Gastroesophageal sphincter (tissue), 3 donors: ENCODE data around the gene SCN8A.
"Not testable (repeated sequence)": the region's sequence is repeated elsewhere in the genome, so short reads cannot be mapped to it uniquely, and the experiment has no call there.

Source experiments
- CTCF ChIP-seq, 4 experiments: fragments of 200-600 bp in 2 of 4; fragments of 450-650 bp in 2 of 4; sonication (generic) in 1 of 4; IDR thresholded peaks; one replicate each; pipeline ENCODE4 v1.5.1; 2017 to 2019; ENCODE audit warnings: antibody characterized with exemption in 4 of 4, mild to moderate bottlenecking in 2 of 4, moderate library complexity in 2 of 4
- POLR2A ChIP-seq, 2 donors: fragments of 450-650 bp; IDR thresholded peaks; one replicate each; pipeline ENCODE4 v1.6.1; 2017; ENCODE audit warnings: antibody characterized with exemption in 2 of 2, mild to moderate bottlenecking in 2 of 2, moderate library complexity in 1 of 2
- POLR2AphosphoS5 ChIP-seq: sonication (generic); formaldehyde crosslinking; IDR thresholded peaks from one replicate; pipeline ENCODE4 v1.6.1; 2017; ENCODE audit warnings: antibody characterized with exemption

- not testable (repeated sequence) for TF ChIP-seq CTCF (IDR thresholded peaks at IDR 0.05); POLR2AphosphoS5; POLR2A (IDR thresholded peaks at IDR 0.05)
These were observed 53.7 kb downstream of the SCN8A start for GRCh38 chr12:51644691-51645090.
